ENCODE results near the gene RAB15. TPM values are rescaled to one million over a fixed set of nuclear protein-coding genes. Genes with fewer than 3 reads are reported as not detected.

The RAB15 gene
- total and polyA plus RNA-seq, 9 of the 15 experiments (the other 6 are each of a cell fraction or from before 2014, with no cell fraction given) = 0.09 to 0.30 (median 0.16) TPM; not detected in 2

DNA sequence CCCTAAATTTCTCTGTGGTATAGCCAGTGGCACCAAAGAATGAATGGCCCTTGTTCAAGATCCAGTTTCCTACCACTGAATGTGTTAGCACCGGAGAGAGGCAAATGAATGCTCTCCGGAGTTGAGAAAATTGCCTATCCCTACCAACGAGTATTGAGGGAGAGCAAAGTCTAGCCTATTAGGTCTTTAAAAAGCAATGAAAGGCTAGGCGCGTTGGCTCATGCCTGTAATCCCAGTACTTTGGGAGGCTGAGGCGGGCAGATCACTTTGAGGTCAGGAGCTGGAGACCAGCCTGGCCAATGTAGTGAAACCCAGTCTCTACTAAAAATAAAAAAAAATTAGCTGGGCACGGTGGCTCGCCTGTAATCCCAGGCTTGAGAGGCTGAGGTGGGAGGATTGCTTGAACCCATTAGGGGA is 898 bp upstream of the RAB15 start:
- ChIA-PET POLR2A (no interaction called here), CTCF (ENCODE audit: low intra/inter-chr PET ratio) (no interaction called here)
- intact Hi-C loops (cut with micrococcal nuclease) = no loop called here
- H3K9me3 ChIP-seq (replicated peaks; ENCODE audit: control insufficient read depth, insufficient read depth, low read depth, low read length) = no peaks in the 10 kb centered on the region
- FAIRE-seq (no peak), ATAC-seq (no peak), DNase-seq (ENCODE audit: extremely low read depth in 1 of 4, low spot score in 3 of 4) (no peak)
- WGBS (ENCODE audit: insufficient coverage, low coverage, missing lambda C conversion rate) = 30% methylated on average over 6 of the region's 8 CpGs
- no peak overlapping the region for H3K4me2 ChIP-seq (ENCODE audit: insufficient read depth, low read length)
- H3K27ac ChIP-seq (ENCODE audit: extremely low read depth, low read depth, low read length) = no peak overlapping the region
- no peak overlapping the region for H3K9ac ChIP-seq (ENCODE audit: insufficient read depth in 1 of 2, low read depth in 2 of 2, low read length in 2 of 2)
- no peaks in the 10 kb centered on the region for H3K79me2 ChIP-seq (ENCODE audit: control insufficient read depth, insufficient read depth, low read length)
- no TSS peak for BruUV-seq (replicated peaks)
- no peaks in the 10 kb centered on the region for H4K20me1 ChIP-seq (replicated peaks; ENCODE audit: control insufficient read depth, insufficient read depth, low read length)
- H2AFZ ChIP-seq (ENCODE audit: low read depth, low read length) = no peak overlapping the region
- peaks cover 4 to 37% of the 10 kb centered on the region in 2 experiments; a peak in 3 of 5 replicates for H3K27me3 ChIP-seq (ENCODE audit: control insufficient read depth in 2 of 2, insufficient read depth in 2 of 2, low read length in 2 of 2)
- H3K4me3 ChIP-seq = no peak overlapping the region
- no peaks in the 10 kb centered on the region for H3K36me3 ChIP-seq (ENCODE audit: control insufficient read depth, insufficient read depth, low read length)
- no peaks in the 10 kb centered on the region for H3K9me1 ChIP-seq (ENCODE audit: control insufficient read depth, insufficient read depth, low read length)
- TF ChIP-seq SAFB2 (IDR thresholded peaks at IDR 0.05; ENCODE audit: borderline replicate concordance, low read depth, low read length, severe bottlenecking) = no peak
- no peak for TF ChIP-seq U2AF1 (optimal IDR thresholded peaks at IDR 0.05; ENCODE audit: low read depth, low read length)
- TF ChIP-seq XRCC4 (IDR thresholded peaks at IDR 0.05; ENCODE audit: extremely low read depth, insufficient read depth, insufficient read length) = no peak
- TF ChIP-seq ZNF79 (CRISPR knock-in tag; IDR thresholded peaks at IDR 0.05; ENCODE audit: low read depth) = no peak
- TF ChIP-seq PTTG1 (tag; IDR thresholded peaks at IDR 0.05; ENCODE audit: low read depth) = no peak
- TF ChIP-seq, protein P1, sequence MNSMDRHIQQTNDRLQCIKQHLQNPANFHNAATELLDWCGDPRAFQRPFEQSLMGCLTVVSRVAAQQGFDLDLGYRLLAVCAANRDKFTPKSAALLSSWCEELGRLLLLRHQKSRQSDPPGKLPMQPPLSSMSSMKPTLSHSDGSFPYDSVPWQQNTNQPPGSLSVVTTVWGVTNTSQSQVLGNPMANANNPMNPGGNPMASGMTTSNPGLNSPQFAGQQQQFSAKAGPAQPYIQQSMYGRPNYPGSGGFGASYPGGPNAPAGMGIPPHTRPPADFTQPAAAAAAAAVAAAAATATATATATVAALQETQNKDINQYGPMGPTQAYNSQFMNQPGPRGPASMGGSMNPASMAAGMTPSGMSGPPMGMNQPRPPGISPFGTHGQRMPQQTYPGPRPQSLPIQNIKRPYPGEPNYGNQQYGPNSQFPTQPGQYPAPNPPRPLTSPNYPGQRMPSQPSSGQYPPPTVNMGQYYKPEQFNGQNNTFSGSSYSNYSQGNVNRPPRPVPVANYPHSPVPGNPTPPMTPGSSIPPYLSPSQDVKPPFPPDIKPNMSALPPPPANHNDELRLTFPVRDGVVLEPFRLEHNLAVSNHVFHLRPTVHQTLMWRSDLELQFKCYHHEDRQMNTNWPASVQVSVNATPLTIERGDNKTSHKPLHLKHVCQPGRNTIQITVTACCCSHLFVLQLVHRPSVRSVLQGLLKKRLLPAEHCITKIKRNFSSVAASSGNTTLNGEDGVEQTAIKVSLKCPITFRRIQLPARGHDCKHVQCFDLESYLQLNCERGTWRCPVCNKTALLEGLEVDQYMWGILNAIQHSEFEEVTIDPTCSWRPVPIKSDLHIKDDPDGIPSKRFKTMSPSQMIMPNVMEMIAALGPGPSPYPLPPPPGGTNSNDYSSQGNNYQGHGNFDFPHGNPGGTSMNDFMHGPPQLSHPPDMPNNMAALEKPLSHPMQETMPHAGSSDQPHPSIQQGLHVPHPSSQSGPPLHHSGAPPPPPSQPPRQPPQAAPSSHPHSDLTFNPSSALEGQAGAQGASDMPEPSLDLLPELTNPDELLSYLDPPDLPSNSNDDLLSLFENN (IDR thresholded peaks at IDR 0.05; ENCODE audit: low read depth in 2 of 2, low read length in 2 of 2) = no peak
- TF ChIP-seq ZNF175 (CRISPR knock-in tag; IDR thresholded peaks at IDR 0.05; ENCODE audit: low read depth) = no peak
- TF ChIP-seq ARHGAP35 (IDR thresholded peaks at IDR 0.05; ENCODE audit: partially characterized antibody) = no peak
- no peak for TF ChIP-seq TRIM28 (IDR thresholded peaks at IDR 0.05)
- TF ChIP-seq KAT8 (IDR thresholded peaks at IDR 0.05; ENCODE audit: low read depth) = no peak
- no peak for TF ChIP-seq NCOA4 (IDR thresholded peaks at IDR 0.05; ENCODE audit: partially characterized antibody)
- TF ChIP-seq PURB (CRISPR knock-in tag; IDR thresholded peaks at IDR 0.05; ENCODE audit: low read depth) = no peak
- no peak for TF ChIP-seq RBM25 (IDR thresholded peaks at IDR 0.05; ENCODE audit: low read depth, low read length, severe bottlenecking)
- no peak for TF ChIP-seq ERF (CRISPR knock-in tag; IDR thresholded peaks at IDR 0.05)
- no peak for TF ChIP-seq POU5F1 (IDR thresholded peaks at IDR 0.05; ENCODE audit: borderline replicate concordance, low read depth, low read length, partially characterized antibody)
- no peak for TF ChIP-seq ZNF766 (CRISPR knock-in tag; conservative IDR thresholded peaks at IDR 0.05)
- TF ChIP-seq GABPB1 (CRISPR knock-in tag; IDR thresholded peaks at IDR 0.05) = no peak
- no peak for TF ChIP-seq EHMT2 (IDR thresholded peaks at IDR 0.05)
- no peak for TF ChIP-seq SLC30A9 (CRISPR knock-in tag; IDR thresholded peaks at IDR 0.05)
- no peak for TF ChIP-seq ZNF121 (CRISPR knock-in tag; conservative IDR thresholded peaks at IDR 0.05)
- in situ Hi-C loops (cut with MboI) = no loop called here
- H3K4me1 ChIP-seq (replicated peaks in 1 of 2; ENCODE audit: control insufficient read depth in 2 of 2, insufficient read depth in 2 of 2, low read length in 2 of 2) = peaks cover 0 to 13% of the 10 kb centered on the region in 2 experiments; a peak in 2 of 5 replicates
